Endothelial cell of umbilical vein (primary cell): Measurements from ENCODE around the gene C2CD4D. TPM values are rescaled to one million over a fixed set of nuclear protein-coding genes. Genes with fewer than 3 reads are reported as not detected.

Source experiments
- BruUV-seq: library from RNA; stranded (reverse); fragments of 400-500 nt; replicated peaks from 2 replicates; lab custom pipeline; 2021; lab: Mats Ljungman, UMichigan
- CTCF ChIA-PET: fragments of 300-600, 350-600 bp; sonication (Branson Sonifier 250); formaldehyde crosslinking; loops from one replicate; lab custom pipeline; 2021; ENCODE audit warnings: antibody characterized with exemption, inconsistent platforms; lab: Charles Lee
- POLR2A ChIA-PET: fragments of 300-600, 350-600 bp; sonication (Branson Sonifier 250); formaldehyde crosslinking; loops from one replicate; lab custom pipeline; 2021; ENCODE audit warnings: antibody characterized with exemption, inconsistent platforms; lab: Charles Lee
- DNase-seq: peaks from one replicate; pipeline ENCODE4 v3.0.0-alpha.2; 2011; ENCODE audit warnings: low read depth, low spot score
- FAIRE-seq: peaks from 2 replicates; lab custom pipeline; 2011; peaks lifted over from hg19 to GRCh38; lab: Jason Lieb, UNC
- H2AFZ ChIP-seq: 2 replicates; pipeline ENCODE4 v1.6.0; 2012; ENCODE audit warnings: low read depth, low read length, control low read depth, inconsistent platforms
- H3K27ac ChIP-seq: 2 replicates; pipeline ENCODE4 v1.5.1; 2011; ENCODE audit warnings: low read depth, mild to moderate bottlenecking, control low read depth, low read length, moderate library complexity; ENCODE audit not compliant: insufficient read depth
- H3K27me3 ChIP-seq, 2 experiments: 2 replicates each; pipeline versions ENCODE4 v1.6.0 to v1.6.1; 2011; ENCODE audit warnings: low read length in 2 of 2, mixed read lengths in 1 of 2; ENCODE audit not compliant: control insufficient read depth in 2 of 2, insufficient read depth in 2 of 2
- H3K36me3 ChIP-seq, 2 experiments: 2 replicates in 1 of 2; 3 replicates in 1 of 2; pipeline ENCODE4 v1.5.1; 2011; ENCODE audit warnings: low read length in 2 of 2, mild to moderate bottlenecking in 1 of 2, moderate library complexity in 1 of 2; ENCODE audit not compliant: control insufficient read depth in 2 of 2, insufficient read depth in 2 of 2; ENCODE audit errors: extremely low read depth in 1 of 2
- H3K4me1 ChIP-seq: 3 replicates; pipeline ENCODE4 v1.5.1; 2011; ENCODE audit warnings: mild to moderate bottlenecking, low read length; ENCODE audit not compliant: control insufficient read depth, insufficient read depth; ENCODE audit errors: extremely low read depth
- H3K4me2 ChIP-seq: 2 replicates; pipeline ENCODE4 v1.6.1; 2011; ENCODE audit warnings: low read length, control low read depth, mixed read lengths; ENCODE audit not compliant: insufficient read depth
- H3K4me3 ChIP-seq, 3 experiments: fragments of 200-600 bp in 1 of 3; sonication (generic), shearing (Covaris generic) in 1 of 3; replicated peaks in 1 of 3; 2 replicates each; pipeline ENCODE4 v1.5.1; 2011 to 2016; ENCODE audit warnings: control low read depth in 3 of 3, low read length in 3 of 3, mild to moderate bottlenecking in 2 of 3, inconsistent platforms in 1 of 3, low read depth in 1 of 3, moderate library complexity in 1 of 3; ENCODE audit not compliant: insufficient read depth in 1 of 3
- H3K79me2 ChIP-seq: 2 replicates; pipeline ENCODE4 v1.6.0; 2012; ENCODE audit warnings: low read length, inconsistent platforms; ENCODE audit not compliant: control insufficient read depth, insufficient read depth
- H3K9ac ChIP-seq: replicated peaks from 2 replicates; pipeline ENCODE3; 2011; ENCODE audit warnings: low read length, control low read depth; ENCODE audit not compliant: insufficient read depth; ENCODE audit errors: extremely low read depth
- H3K9me1 ChIP-seq: replicated peaks from 3 replicates; pipeline ENCODE4 v1.6.0; 2011; ENCODE audit warnings: mild to moderate bottlenecking, low read length; ENCODE audit not compliant: control insufficient read depth, insufficient read depth; ENCODE audit errors: extremely low read depth
- H3K9me3 ChIP-seq: replicated peaks from 2 replicates; pipeline ENCODE4 v1.5.1; 2012; ENCODE audit warnings: low read length, inconsistent platforms; ENCODE audit not compliant: control insufficient read depth, insufficient read depth
- H4K20me1 ChIP-seq: replicated peaks from 2 replicates; pipeline ENCODE3; 2011; ENCODE audit warnings: mild to moderate bottlenecking, low read length; ENCODE audit not compliant: control insufficient read depth, insufficient read depth; ENCODE audit errors: extremely low read depth
- CTCF ChIP-seq, 2 donors: IDR thresholded peaks; 1 replicate in 1 of 2; 2 replicates in 1 of 2; pipeline ENCODE4 v1.5.1; 2011; ENCODE audit warnings: low read length in 2 of 2, mild to moderate bottlenecking in 2 of 2, moderate library complexity in 2 of 2, control low read depth in 1 of 2, inconsistent platforms in 1 of 2, low read depth in 1 of 2; ENCODE audit not compliant: insufficient read depth in 1 of 2; ENCODE audit errors: extremely low read depth in 1 of 2
- EZH2 ChIP-seq: IDR thresholded peaks from 2 replicates; pipeline ENCODE4 v1.6.1; 2012; ENCODE audit warnings: borderline replicate concordance, low read depth, mild to moderate bottlenecking, moderate library complexity, low read length, inconsistent platforms; ENCODE audit not compliant: severe bottlenecking
- FOS ChIP-seq: IDR thresholded peaks from 2 replicates; pipeline ENCODE4 v1.6.1; 2011; ENCODE audit warnings: mild to moderate bottlenecking, low read length, moderate library complexity, borderline replicate concordance; ENCODE audit not compliant: insufficient read depth
- GATA2 ChIP-seq: IDR thresholded peaks from 2 replicates; pipeline ENCODE4 v1.7.0; 2011; ENCODE audit warnings: low read depth, mild to moderate bottlenecking, moderate library complexity, mixed read lengths, low read length; ENCODE audit not compliant: insufficient read length, insufficient read depth
- JUN ChIP-seq: IDR thresholded peaks from 2 replicates; pipeline ENCODE4 v1.6.1; 2011; ENCODE audit warnings: borderline replicate concordance, low read depth; ENCODE audit not compliant: insufficient read length, insufficient read depth
- MAX ChIP-seq: IDR thresholded peaks from 2 replicates; pipeline ENCODE4 v1.6.1; 2011; ENCODE audit not compliant: insufficient read depth, insufficient read length
- MYC ChIP-seq: IDR thresholded peaks from one replicate; pipeline ENCODE4 v1.6.1; 2011; ENCODE audit warnings: mild to moderate bottlenecking, low read depth, low read length
- POLR2A ChIP-seq: IDR thresholded peaks from 2 replicates; pipeline ENCODE4 v1.6.1; 2012; ENCODE audit warnings: low read depth, mild to moderate bottlenecking, control low read depth, low read length
- POLR2AphosphoS5 ChIP-seq: IDR thresholded peaks from 2 replicates; pipeline ENCODE4 v1.6.1; 2012; ENCODE audit warnings: low read depth, mild to moderate bottlenecking, control low read depth, low read length, moderate library complexity; ENCODE audit not compliant: insufficient read depth
- dilution Hi-C: fragments of 300-500 bp; cut with MboI; formaldehyde crosslinking; loops from one replicate; pipeline ENCODE4 v1.15.0; 2019; ENCODE audit warnings: low sequenced_read_pairs; ENCODE audit not compliant: extremely low pct_ligation_motif_present
- intact Hi-C: fragments of 100-400 bp; cut with micrococcal nuclease; formaldehyde crosslinking; loops from one replicate; pipeline ENCODE4 v1.10.0; 2022
- polyA plus RNA-seq, 4 experiments: library from polyadenylated mRNA; depleted of rRNA in 3 of 4; stranded (reverse) in 3 of 4; unstranded in 1 of 4; fragments of >200 nt; gene quantifications; 2 replicates each; pipeline versions ENCODE4 v1.2.1 to v1.2.3, GENCODE V29; 2011 to 2012; ENCODE audit warnings: missing spikeins in 1 of 4
- total RNA-seq: library from RNA; stranded (reverse); gene quantifications from 2 replicates; pipeline ENCODE4 v1.2.3, GENCODE V29; 2021

The C2CD4D gene
- total and polyA plus RNA-seq, 2 donors (not counting 3 experiments of a cell fraction or from before 2014, with no cell fraction given) = not detected

GRCh38 chr1:151871284-151872030, 31.8 kb upstream of the C2CD4D start:
- TF ChIP-seq POLR2A (no peak), JUN (no peak), CTCF (IDR thresholded peaks at IDR 0.05; ENCODE audit: extremely low read depth in 1 of 2, insufficient read depth in 1 of 2, low read depth in 1 of 2, low read length in 2 of 2) (no peak), EZH2 (no peak), FOS (no peak), POLR2AphosphoS5 (no peak), GATA2 (no peak), MYC (no peak), MAX (no peak)
- Histone ChIP-seq H3K9ac (no peak overlapping the region), H4K20me1 (no peaks in the 10 kb centered on the region), H3K27ac (no peak overlapping the region), H3K36me3 (peaks cover 0 to 2% of the 10 kb centered on the region in 2 experiments), H3K27me3 (no peaks in the 10 kb centered on the region), H2AFZ (no peak overlapping the region), H3K4me3 (no peak overlapping the region), H3K9me1 (no peaks in the 10 kb centered on the region), H3K79me2 (no peaks in the 10 kb centered on the region), H3K4me2 (no peak overlapping the region), H3K9me3 (no peaks in the 10 kb centered on the region), H3K4me1 (peaks cover 16% of the 10 kb centered on the region)
- no peak for DNase-seq
- intact Hi-C loops = no loop called here
- ChIA-PET POLR2A (interaction anchor here (1.4 kb wide), 1 partner anchor 10 kb away, joined by 4 read pairs; no protein-coding TSS in a partner anchor), CTCF (interaction anchor here (2.3 kb wide), 2 partner anchors 10 to 12 kb away, joined by 9 to 18 read pairs; no protein-coding TSS in a partner anchor)
- no TSS peak for BruUV-seq
- dilution Hi-C loops = no loop called here
- FAIRE-seq = peak; percentile 18
